ENCODE results near the gene TPBGL. TPM values are rescaled to one million over a fixed set of nuclear protein-coding genes. Genes with fewer than 3 reads are reported as not detected.

The TPBGL gene, protein sequence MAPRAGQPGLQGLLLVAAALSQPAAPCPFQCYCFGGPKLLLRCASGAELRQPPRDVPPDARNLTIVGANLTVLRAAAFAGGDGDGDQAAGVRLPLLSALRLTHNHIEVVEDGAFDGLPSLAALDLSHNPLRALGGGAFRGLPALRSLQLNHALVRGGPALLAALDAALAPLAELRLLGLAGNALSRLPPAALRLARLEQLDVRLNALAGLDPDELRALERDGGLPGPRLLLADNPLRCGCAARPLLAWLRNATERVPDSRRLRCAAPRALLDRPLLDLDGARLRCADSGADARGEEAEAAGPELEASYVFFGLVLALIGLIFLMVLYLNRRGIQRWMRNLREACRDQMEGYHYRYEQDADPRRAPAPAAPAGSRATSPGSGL
- total RNA-seq = under 1 TPM in 1 of 2 donors, not detected in 1; 0.26 TPM

DNA sequence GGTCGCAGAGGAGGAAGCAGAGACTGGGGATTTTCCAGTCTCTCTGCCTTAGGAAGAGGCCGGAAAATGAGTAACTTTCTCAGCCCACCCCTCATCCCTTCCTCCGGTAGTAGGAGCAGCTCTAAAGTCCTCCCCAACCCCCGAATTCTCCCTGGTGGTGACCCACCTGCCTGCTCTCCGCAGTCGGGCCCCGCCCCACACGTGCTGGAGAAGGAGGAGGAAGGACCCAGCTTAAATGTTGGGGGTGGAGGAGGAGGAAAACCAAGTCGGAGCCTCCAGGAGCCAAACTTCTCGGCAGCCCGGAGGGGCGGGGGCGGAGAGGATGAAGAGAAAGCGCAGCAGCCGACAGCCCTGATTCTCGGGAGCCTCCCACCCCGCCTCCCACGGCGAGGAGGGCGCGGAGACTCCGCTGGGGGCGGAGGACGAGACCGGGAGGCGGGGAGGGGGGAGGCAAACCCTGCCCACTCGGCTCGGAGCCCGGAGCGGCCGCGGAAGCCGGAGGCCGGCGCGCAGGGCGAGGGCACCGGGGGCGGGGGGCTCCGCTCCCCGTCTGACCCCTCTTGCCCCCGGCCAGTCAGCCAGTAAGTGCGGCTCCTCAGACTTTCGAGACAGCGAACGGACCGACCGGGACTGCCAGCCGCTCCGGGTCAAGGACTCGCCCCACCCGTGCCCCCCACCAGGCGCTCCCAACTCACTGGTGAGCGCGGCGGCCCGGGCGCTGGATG is at the start of gene TPBGL:
Gene TPBGL (plus strand): TSS at position 464 of the 725 bp plus-strand sequence. CDS start 276 bp downstream, outside the sequence.
- Histone ChIP-seq H3K36me3 (replicated peaks in 1 of 2; ENCODE audit: insufficient read depth in 1 of 2, low read depth in 2 of 2) (no peaks in the 10 kb centered on the region), H3K4me3 (no peak within 1 kb of the TSS), H3K27me3 (peaks cover 0 to 10% of the 10 kb centered on the region in 2 donors), H3K9me3 (no peaks in the 10 kb centered on the region), H3K4me1 (peaks cover 15% of the 10 kb centered on the region), H3K27ac (no peak within 1 kb of the TSS)
- 4 to 11% methylated on average over 13 to 58 of the region's 58 CpGs for WGBS, 2 donors
- no peak for TF ChIP-seq POLR2A (IDR thresholded peaks at IDR 0.05)
- TF ChIP-seq, protein P1, sequence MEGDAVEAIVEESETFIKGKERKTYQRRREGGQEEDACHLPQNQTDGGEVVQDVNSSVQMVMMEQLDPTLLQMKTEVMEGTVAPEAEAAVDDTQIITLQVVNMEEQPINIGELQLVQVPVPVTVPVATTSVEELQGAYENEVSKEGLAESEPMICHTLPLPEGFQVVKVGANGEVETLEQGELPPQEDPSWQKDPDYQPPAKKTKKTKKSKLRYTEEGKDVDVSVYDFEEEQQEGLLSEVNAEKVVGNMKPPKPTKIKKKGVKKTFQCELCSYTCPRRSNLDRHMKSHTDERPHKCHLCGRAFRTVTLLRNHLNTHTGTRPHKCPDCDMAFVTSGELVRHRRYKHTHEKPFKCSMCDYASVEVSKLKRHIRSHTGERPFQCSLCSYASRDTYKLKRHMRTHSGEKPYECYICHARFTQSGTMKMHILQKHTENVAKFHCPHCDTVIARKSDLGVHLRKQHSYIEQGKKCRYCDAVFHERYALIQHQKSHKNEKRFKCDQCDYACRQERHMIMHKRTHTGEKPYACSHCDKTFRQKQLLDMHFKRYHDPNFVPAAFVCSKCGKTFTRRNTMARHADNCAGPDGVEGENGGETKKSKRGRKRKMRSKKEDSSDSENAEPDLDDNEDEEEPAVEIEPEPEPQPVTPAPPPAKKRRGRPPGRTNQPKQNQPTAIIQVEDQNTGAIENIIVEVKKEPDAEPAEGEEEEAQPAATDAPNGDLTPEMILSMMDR (IDR thresholded peaks at IDR 0.05) = no peak
- ATAC-seq (no peak), DNase-seq (no peak)
- intact Hi-C loops (cut with DNase I) = loop anchor here (10.0 kb wide), 1 partner anchor 216 kb away; no protein-coding TSS in a partner anchor

DNA sequence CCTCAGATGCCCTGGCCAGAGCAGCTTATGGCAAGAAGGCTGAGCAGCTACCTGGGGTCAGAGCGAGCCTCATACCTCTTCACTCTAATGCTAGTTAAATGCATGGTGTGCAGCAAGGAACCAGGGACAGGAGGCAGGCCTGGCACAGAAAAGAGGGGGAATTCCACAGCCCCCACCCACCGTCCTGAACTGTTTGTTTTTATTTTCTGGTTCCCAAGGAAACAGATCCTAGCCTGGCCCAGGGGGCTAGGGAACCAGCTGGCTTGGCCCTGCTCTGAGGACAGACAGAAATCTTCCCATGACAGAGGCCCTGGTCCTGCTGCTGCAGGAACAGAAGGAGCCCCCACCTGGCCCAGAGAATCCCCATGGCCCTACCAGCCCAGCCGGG is 49.2 kb upstream of the TPBGL start:
- H3K4me1 ChIP-seq = peaks cover 6% of the 10 kb centered on the region
- H3K4me3 ChIP-seq = no peak overlapping the region
- 64 to 74% methylated on average over 3 of the region's 3 CpGs for WGBS, 2 donors
- no peak for TF ChIP-seq POLR2A (IDR thresholded peaks at IDR 0.05)
- TF ChIP-seq, protein P1 (IDR thresholded peaks at IDR 0.05) = no peak
- no peaks in the 10 kb centered on the region for H3K36me3 ChIP-seq (replicated peaks in 1 of 2; ENCODE audit: insufficient read depth in 1 of 2, low read depth in 2 of 2)
- no peaks in the 10 kb centered on the region for H3K9me3 ChIP-seq
- ATAC-seq (no peak), DNase-seq (no peak)
- H3K27me3 ChIP-seq = no peaks in the 10 kb centered on the region
- intact Hi-C loops (cut with DNase I) = no loop called here
- H3K27ac ChIP-seq = no peak overlapping the region

DNA sequence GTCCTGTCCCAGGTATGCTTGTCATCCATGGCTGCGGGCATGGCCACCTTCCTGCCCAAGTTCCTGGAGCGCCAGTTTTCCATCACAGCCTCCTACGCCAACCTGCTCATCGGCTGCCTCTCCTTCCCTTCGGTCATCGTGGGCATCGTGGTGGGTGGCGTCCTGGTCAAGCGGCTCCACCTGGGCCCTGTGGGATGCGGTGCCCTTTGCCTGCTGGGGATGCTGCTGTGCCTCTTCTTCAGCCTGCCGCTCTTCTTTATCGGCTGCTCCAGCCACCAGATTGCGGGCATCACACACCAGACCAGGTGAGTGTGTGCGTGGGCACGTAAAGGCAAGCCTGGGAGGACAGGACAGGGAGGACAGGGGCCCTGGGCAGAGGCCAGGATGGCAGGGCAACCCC is 47.3 kb upstream of the TPBGL start:
- H3K36me3 ChIP-seq (replicated peaks in 1 of 2; ENCODE audit: insufficient read depth in 1 of 2, low read depth in 2 of 2) = peaks cover 0 to 3% of the 10 kb centered on the region in 2 donors
- ATAC-seq (no peak), DNase-seq (no peak)
- TF ChIP-seq POLR2A (IDR thresholded peaks at IDR 0.05) = no peak
- TF ChIP-seq, protein P1 (IDR thresholded peaks at IDR 0.05) = no peak
- intact Hi-C loops (cut with DNase I) = no loop called here
- H3K27me3 ChIP-seq = no peaks in the 10 kb centered on the region
- no peak overlapping the region for H3K4me3 ChIP-seq
- peaks cover 6% of the 10 kb centered on the region for H3K4me1 ChIP-seq
- no peaks in the 10 kb centered on the region for H3K9me3 ChIP-seq
- WGBS, 2 donors = 94 to 97% methylated on average over 11 to 15 of the region's 15 CpGs
- no peak overlapping the region for H3K27ac ChIP-seq

DNA sequence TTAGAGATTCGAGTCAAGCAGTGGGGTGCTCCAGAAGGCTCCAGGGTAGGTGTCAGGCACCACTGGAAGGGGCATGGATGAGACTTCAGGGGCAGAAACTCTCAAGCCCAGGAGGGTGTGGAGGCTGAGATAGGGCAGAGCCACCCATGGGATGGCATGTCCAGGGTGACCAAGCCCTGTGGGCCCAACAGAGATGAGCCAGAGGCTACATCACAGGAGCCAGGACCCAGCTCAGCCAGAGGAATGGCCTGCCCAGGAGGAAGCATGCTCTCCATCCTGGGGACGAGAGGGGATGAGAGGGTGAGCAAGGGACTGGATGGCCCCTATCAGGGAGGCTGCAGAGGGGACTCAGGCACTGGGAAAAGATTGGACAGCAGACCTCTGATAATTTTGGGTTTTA is 46.9 kb upstream of the TPBGL start:
- no peaks in the 10 kb centered on the region for H3K27me3 ChIP-seq
- intact Hi-C loops (cut with DNase I) = no loop called here
- 80 to 86% methylated on average over 1 to 2 of the region's 2 CpGs for WGBS, 2 donors

More for the DNA sequence above, 46.9 kb upstream of the TPBGL start:
- no peak for DNase-seq
- no peak for ATAC-seq
- Histone ChIP-seq H3K9me3 (no peaks in the 10 kb centered on the region), H3K36me3 (replicated peaks in 1 of 2; ENCODE audit: insufficient read depth in 1 of 2, low read depth in 2 of 2) (peaks cover 0 to 3% of the 10 kb centered on the region in 2 donors), H3K4me3 (no peak overlapping the region), H3K4me1 (peaks cover 6% of the 10 kb centered on the region), H3K27ac (no peak overlapping the region)
- TF ChIP-seq, protein P1 (IDR thresholded peaks at IDR 0.05) = no peak
- no peak for TF ChIP-seq POLR2A (IDR thresholded peaks at IDR 0.05)
